IPS DF 19.7 (cell line): ENCODE results near the gene ABI3BP.

Experiments used
- DNase-seq: peaks from one replicate; pipeline ENCODE4 v3.0.0-alpha.2; 2013; ENCODE audit warnings: low read depth, low spot score

The ABI3BP gene

GRCh38 chr3:100732435-100732834, 260.8 kb downstream of the ABI3BP start:
- no peak for DNase-seq

GRCh38 chr3:100730524-100730923, 262.7 kb downstream of the ABI3BP start:
- DNase-seq: no peak

- no peak for DNase-seq
Measured at GRCh38 chr3:100726706-100727105, 266.5 kb downstream of the ABI3BP start.

- no peak for DNase-seq
Measured at GRCh38 chr3:100725935-100726513, 267.2 kb downstream of the ABI3BP start.

- DNase-seq: no peak
Measured at GRCh38 chr3:100720426-100720825, 272.8 kb downstream of the ABI3BP start.

- DNase-seq: no peak
Measured at GRCh38 chr3:100719136-100719535, 274.1 kb downstream of the ABI3BP start.

GRCh38 chr3:100717637-100718487, 275.4 kb downstream of the ABI3BP start:
- no peak for DNase-seq

GRCh38 chr3:100717063-100717462, 276.2 kb downstream of the ABI3BP start:
- DNase-seq: no peak

GRCh38 chr3:100715176-100715575, 278.0 kb downstream of the ABI3BP start:
- no peak for DNase-seq

GRCh38 chr3:100710261-100710968, 282.8 kb downstream of the ABI3BP start:
- no peak for DNase-seq

GRCh38 chr3:100709842-100710260, 283.4 kb downstream of the ABI3BP start:
- DNase-seq: no peak

- peak; percentile 87 for DNase-seq
Measured at GRCh38 chr3:100708989-100709841, 284.0 kb downstream of the ABI3BP start, which contains the start of gene TFG. Gene TFG (plus strand): TSS chr3:100709494. CDS start chr3:100713686, 4,192 bp downstream.

GRCh38 chr3:100708644-100708988, 284.6 kb downstream of the ABI3BP start:
- DNase-seq: no peak

- DNase-seq: no peak
Measured at GRCh38 chr3:100706365-100706764, 286.9 kb downstream of the ABI3BP start.

GRCh38 chr3:100703865-100704264, 289.4 kb downstream of the ABI3BP start:
- DNase-seq: no peak

GRCh38 chr3:100702980-100703345, 290.3 kb downstream of the ABI3BP start:
- DNase-seq: no peak

- no peak for DNase-seq
Measured at GRCh38 chr3:100702082-100702979, 290.9 kb downstream of the ABI3BP start.

- DNase-seq: no peak
Measured at GRCh38 chr3:100700708-100701107, 292.5 kb downstream of the ABI3BP start.
